ENCODE data around the gene USP3.

Gene USP3

DNA sequence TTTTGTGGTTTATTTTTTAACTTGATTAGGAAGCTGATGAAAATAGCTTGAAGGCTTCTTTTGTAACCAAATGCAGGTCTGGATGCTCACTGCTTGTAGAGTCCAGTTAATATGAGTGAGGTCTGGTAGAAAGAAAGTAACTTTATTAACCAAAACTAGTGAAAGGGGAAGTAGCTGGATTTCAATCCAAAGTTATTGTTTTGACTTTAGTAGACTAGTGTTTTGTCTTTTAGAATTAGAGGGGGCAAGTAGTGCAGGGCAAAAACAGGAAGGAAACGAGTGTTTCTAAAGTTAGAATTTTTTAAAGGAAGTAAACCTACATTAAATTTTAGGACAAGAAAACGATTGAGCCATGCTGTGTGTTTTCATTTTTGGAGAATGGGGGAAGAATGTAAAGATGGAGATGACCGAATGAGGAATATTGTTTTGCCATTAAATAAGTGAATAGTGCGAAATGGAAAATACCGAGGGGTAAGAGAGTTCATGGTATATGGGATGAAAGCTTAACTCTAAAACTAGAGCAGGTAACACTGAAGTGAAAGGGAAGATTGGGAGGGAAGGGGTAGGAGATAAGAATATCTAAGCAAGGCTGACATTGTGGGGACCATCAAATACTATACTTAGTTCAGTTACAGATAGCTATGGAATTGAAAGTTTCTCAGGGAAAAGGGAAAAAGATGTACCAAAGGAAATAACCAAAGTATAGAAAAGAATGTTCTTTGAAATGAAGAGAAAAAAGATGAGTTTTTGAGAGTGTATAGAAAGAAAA, 40.0 kb downstream of the USP3 start:
- H3K27ac Mint-ChIP-seq: no peak overlapping the region
- peaks cover 15% of the 10 kb centered on the region for H3K4me1 Mint-ChIP-seq (ENCODE audit: low read depth)
- H3K4me3 Mint-ChIP-seq: peak overlapping the region; percentile 9
- H3K27me3 Mint-ChIP-seq (ENCODE audit: low read depth): no peaks in the 10 kb centered on the region
- peaks cover 17% of the 10 kb centered on the region for H3K36me3 Mint-ChIP-seq (ENCODE audit: low read depth)
- H3K9me3 Mint-ChIP-seq: no peaks in the 10 kb centered on the region

- no peak overlapping the region for H3K27ac Mint-ChIP-seq
- H3K27me3 Mint-ChIP-seq (ENCODE audit: low read depth): no peaks in the 10 kb centered on the region
- H3K4me1 Mint-ChIP-seq (ENCODE audit: low read depth): peaks cover 9% of the 10 kb centered on the region
- H3K36me3 Mint-ChIP-seq (ENCODE audit: low read depth): peaks cover 9% of the 10 kb centered on the region
- no peak overlapping the region for H3K4me3 Mint-ChIP-seq
- H3K9me3 Mint-ChIP-seq: no peaks in the 10 kb centered on the region
Measured at GRCh38 chr15:63545520-63545919, 41.1 kb downstream of the USP3 start.

GRCh38 chr15:63551400-63551799, 47.0 kb downstream of the USP3 start:
- no peaks in the 10 kb centered on the region for H3K9me3 Mint-ChIP-seq
- no peak overlapping the region for H3K4me3 Mint-ChIP-seq
- peaks cover 27% of the 10 kb centered on the region for H3K4me1 Mint-ChIP-seq (ENCODE audit: low read depth)
- H3K27me3 Mint-ChIP-seq (ENCODE audit: low read depth): no peaks in the 10 kb centered on the region
- H3K27ac Mint-ChIP-seq: no peak overlapping the region
- peaks cover 21% of the 10 kb centered on the region for H3K36me3 Mint-ChIP-seq (ENCODE audit: low read depth)

- H3K36me3 Mint-ChIP-seq (ENCODE audit: low read depth): peaks cover 31% of the 10 kb centered on the region
- H3K27ac Mint-ChIP-seq: no peak overlapping the region
- no peaks in the 10 kb centered on the region for H3K27me3 Mint-ChIP-seq (ENCODE audit: low read depth)
- no peaks in the 10 kb centered on the region for H3K9me3 Mint-ChIP-seq
- peaks cover 27% of the 10 kb centered on the region for H3K4me1 Mint-ChIP-seq (ENCODE audit: low read depth)
- H3K4me3 Mint-ChIP-seq: no peak overlapping the region
Measured at GRCh38 chr15:63553388-63553791, 49.0 kb downstream of the USP3 start.

DNA sequence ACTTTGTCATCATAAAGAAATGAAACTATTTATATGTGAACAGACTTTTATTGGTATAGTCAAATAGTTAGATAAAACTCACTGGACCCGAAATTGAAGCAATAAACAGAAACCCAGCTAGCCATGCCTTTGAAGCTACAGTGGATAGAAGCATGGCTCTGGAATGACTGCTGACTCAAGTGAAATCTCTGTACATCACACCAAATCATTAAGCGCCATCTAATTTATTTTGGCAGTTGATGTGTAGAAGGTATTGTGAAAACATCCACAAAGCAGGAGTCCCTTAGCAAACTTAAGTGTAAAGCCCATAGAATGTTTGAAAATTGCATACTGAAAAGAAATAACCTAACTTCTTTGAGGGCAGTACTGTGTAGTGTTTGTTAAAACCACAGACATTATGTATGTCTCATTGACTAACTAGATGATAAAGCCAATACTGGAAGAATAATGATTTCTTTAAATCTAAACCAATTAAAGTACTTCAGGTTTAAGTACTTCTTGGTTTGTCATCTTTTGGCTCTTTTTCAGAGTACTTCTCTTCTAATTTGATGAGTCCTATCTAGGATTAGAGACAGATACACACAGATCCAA, 50.0 kb downstream of the USP3 start:
- no peaks in the 10 kb centered on the region for H3K9me3 Mint-ChIP-seq
- H3K36me3 Mint-ChIP-seq (ENCODE audit: low read depth): peaks cover 38% of the 10 kb centered on the region
- H3K4me3 Mint-ChIP-seq: no peak overlapping the region
- H3K27me3 Mint-ChIP-seq (ENCODE audit: low read depth): no peaks in the 10 kb centered on the region
- H3K4me1 Mint-ChIP-seq (ENCODE audit: low read depth): peaks cover 29% of the 10 kb centered on the region
- no peak overlapping the region for H3K27ac Mint-ChIP-seq

DNA sequence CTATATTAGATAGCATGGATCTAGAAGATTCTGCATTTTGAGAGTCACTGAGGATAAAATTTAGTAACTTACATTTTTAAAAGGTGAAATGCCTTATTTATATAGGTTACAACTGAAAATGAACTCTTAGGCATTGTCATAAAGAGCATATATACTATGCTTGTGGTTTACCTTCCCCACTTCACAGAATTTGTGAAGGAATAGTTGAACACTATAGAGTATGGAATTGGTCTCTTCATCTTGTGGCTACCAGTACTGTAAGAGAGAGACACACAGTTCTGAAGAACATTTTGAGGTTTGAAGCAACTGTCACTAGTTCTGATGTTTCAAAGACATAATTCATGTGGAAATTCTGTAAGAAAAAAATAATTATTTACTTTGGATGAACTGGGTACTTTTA, 51.1 kb downstream of the USP3 start:
- H3K9me3 Mint-ChIP-seq: no peaks in the 10 kb centered on the region
- H3K27ac Mint-ChIP-seq: no peak overlapping the region
- H3K36me3 Mint-ChIP-seq (ENCODE audit: low read depth): peaks cover 44% of the 10 kb centered on the region
- H3K4me3 Mint-ChIP-seq: no peak overlapping the region
- H3K27me3 Mint-ChIP-seq (ENCODE audit: low read depth): no peaks in the 10 kb centered on the region
- peaks cover 33% of the 10 kb centered on the region for H3K4me1 Mint-ChIP-seq (ENCODE audit: low read depth)

GRCh38 chr15:63556246-63556645, 51.9 kb downstream of the USP3 start:
- no peak overlapping the region for H3K4me3 Mint-ChIP-seq
- no peak overlapping the region for H3K27ac Mint-ChIP-seq
- peaks cover 37% of the 10 kb centered on the region for H3K4me1 Mint-ChIP-seq (ENCODE audit: low read depth)
- H3K9me3 Mint-ChIP-seq: no peaks in the 10 kb centered on the region
- H3K27me3 Mint-ChIP-seq (ENCODE audit: low read depth): no peaks in the 10 kb centered on the region
- peaks cover 51% of the 10 kb centered on the region for H3K36me3 Mint-ChIP-seq (ENCODE audit: low read depth)

- peaks cover 51% of the 10 kb centered on the region for H3K36me3 Mint-ChIP-seq (ENCODE audit: low read depth)
- no peaks in the 10 kb centered on the region for H3K27me3 Mint-ChIP-seq (ENCODE audit: low read depth)
- no peaks in the 10 kb centered on the region for H3K9me3 Mint-ChIP-seq
- no peak overlapping the region for H3K27ac Mint-ChIP-seq
- H3K4me1 Mint-ChIP-seq (ENCODE audit: low read depth): peaks cover 37% of the 10 kb centered on the region
- no peak overlapping the region for H3K4me3 Mint-ChIP-seq
Measured at GRCh38 chr15:63556736-63557135, 52.3 kb downstream of the USP3 start.

DNA sequence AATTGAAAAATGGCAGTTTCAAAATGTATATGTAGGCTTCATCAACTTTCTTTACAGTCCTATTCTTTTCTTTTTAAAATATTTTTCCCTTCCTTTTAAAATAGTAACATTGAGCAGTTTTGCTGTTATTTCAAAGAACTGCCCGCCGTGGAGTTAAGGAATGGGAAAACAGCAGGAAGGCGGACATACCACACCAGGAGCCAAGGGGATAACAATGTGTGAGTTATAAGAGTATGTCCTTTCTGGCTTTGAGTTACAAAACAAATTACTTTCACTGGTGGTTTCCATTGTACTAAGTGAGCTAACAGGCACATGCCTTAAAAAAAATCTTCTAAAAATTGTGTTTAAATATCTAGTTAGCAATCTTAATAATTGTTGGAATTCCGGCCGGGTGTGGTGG, 55.4 kb downstream of the USP3 start:
- no peaks in the 10 kb centered on the region for H3K27me3 Mint-ChIP-seq (ENCODE audit: low read depth)
- H3K27ac Mint-ChIP-seq: no peak overlapping the region
- peaks cover 45% of the 10 kb centered on the region for H3K36me3 Mint-ChIP-seq (ENCODE audit: low read depth)
- no peaks in the 10 kb centered on the region for H3K9me3 Mint-ChIP-seq
- no peak overlapping the region for H3K4me3 Mint-ChIP-seq
- H3K4me1 Mint-ChIP-seq (ENCODE audit: low read depth): peaks cover 16% of the 10 kb centered on the region

GRCh38 chr15:63560741-63561448, 56.5 kb downstream of the USP3 start:
- H3K27me3 Mint-ChIP-seq (ENCODE audit: low read depth): no peaks in the 10 kb centered on the region
- H3K27ac Mint-ChIP-seq: peak overlapping the region; percentile 4
- H3K4me3 Mint-ChIP-seq: no peak overlapping the region
- H3K9me3 Mint-ChIP-seq: no peaks in the 10 kb centered on the region
- peaks cover 44% of the 10 kb centered on the region for H3K36me3 Mint-ChIP-seq (ENCODE audit: low read depth)
- peaks cover 13% of the 10 kb centered on the region for H3K4me1 Mint-ChIP-seq (ENCODE audit: low read depth)

DNA sequence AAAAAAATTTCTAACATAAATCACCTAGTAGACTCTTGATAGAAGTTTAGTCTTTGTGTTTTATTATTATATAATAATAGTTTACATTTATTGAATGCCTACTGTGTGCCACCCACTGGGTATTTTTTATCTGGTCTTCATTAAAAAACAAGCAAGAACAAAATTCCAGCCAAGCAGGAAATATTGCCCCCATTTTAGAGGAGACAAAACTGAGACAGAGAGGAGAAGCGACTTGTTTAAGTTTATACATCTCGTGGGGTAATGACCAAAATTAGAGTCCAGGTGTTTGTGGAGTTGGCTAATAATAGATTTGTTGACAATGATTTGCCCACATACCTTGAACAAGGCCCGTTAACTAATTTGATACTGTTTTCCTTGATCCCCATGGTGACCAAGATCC, 59.7 kb downstream of the USP3 start:
- H3K27me3 Mint-ChIP-seq (ENCODE audit: low read depth): no peaks in the 10 kb centered on the region
- no peak overlapping the region for H3K27ac Mint-ChIP-seq
- H3K9me3 Mint-ChIP-seq: no peaks in the 10 kb centered on the region
- peaks cover 34% of the 10 kb centered on the region for H3K36me3 Mint-ChIP-seq (ENCODE audit: low read depth)
- peaks cover 13% of the 10 kb centered on the region for H3K4me1 Mint-ChIP-seq (ENCODE audit: low read depth)
- no peak overlapping the region for H3K4me3 Mint-ChIP-seq

DNA sequence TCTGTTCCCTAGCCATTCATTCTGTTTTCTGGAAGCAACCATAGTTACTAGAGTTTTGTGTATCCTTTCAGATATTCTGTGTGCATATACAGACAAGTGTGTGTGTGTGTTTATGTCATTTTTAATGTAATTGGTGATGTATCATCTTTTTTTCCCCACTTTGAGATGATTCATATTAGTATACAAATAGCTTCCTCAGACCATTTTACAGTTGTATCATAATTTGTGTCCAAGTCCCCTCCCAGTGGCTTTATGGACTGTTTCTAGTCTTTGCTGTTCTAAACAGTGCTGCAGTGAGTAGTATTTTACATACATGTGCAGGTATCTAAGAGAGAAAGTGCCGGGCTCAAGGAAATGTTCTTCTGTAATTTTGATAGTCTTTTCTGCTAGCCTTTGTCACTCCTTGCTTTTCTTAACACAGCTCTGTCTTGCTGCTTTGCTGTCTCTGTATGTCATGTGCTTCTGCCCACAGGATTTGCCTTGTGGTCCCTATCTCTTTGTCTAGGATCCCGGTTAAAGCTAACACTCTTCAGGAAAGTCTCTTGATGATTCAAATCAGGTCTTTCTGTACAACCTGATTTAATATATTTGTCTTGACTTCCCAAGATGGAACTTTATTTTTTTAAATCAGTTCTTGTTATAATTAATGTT, 61.3 kb downstream of the USP3 start:
- Mint-ChIP-seq H3K27ac (no peak overlapping the region), H3K36me3 (ENCODE audit: low read depth) (peaks cover 26% of the 10 kb centered on the region), H3K4me1 (ENCODE audit: low read depth) (peaks cover 7% of the 10 kb centered on the region), H3K9me3 (no peaks in the 10 kb centered on the region), H3K4me3 (no peak overlapping the region), H3K27me3 (ENCODE audit: low read depth) (no peaks in the 10 kb centered on the region)

DNA sequence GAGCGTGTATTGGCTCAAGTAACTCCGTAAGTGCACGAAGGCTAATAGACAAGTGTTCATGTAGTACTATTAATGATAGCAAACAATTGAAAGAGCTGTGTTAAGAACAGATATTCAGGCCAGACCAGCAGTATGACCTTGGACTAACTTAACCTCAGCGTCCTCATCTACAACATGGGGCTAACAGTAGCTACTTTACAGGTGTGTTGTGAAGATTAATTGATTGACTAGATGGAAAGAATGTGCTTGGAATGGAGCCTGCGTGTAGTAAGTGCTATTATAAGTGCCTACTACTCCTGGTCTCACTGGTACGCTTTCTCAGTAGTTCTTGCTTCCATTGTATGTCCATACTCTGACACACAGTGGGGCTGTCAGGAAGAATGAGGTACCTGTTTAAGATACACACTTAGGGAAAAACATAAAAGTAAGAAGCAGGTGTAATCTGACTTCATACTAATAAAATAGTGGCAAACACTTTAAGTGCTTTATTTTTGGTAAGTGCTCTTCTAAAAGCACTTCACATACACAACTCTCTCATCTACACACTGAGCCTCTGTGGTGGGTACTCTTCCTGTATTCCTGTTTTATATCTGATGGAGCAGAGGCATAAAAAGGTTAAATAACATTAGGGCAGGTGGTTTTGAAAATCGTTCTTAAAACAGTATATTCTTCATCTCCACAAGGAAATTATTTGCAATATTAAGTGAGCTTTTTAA, 68.5 kb downstream of the USP3 start:
- Mint-ChIP-seq H3K27ac (peak overlapping the region; percentile 13), H3K4me1 (ENCODE audit: low read depth) (peaks cover 9% of the 10 kb centered on the region), H3K4me3 (no peak overlapping the region), H3K9me3 (no peaks in the 10 kb centered on the region), H3K27me3 (ENCODE audit: low read depth) (no peaks in the 10 kb centered on the region), H3K36me3 (ENCODE audit: low read depth) (peaks cover 36% of the 10 kb centered on the region)

- peaks cover 34% of the 10 kb centered on the region for H3K36me3 Mint-ChIP-seq (ENCODE audit: low read depth)
- no peak overlapping the region for H3K4me3 Mint-ChIP-seq
- no peaks in the 10 kb centered on the region for H3K9me3 Mint-ChIP-seq
- H3K27ac Mint-ChIP-seq: peak overlapping the region; percentile 13
- H3K27me3 Mint-ChIP-seq (ENCODE audit: low read depth): no peaks in the 10 kb centered on the region
- peaks cover 9% of the 10 kb centered on the region for H3K4me1 Mint-ChIP-seq (ENCODE audit: low read depth)
Measured at GRCh38 chr15:63573533-63573932, 69.1 kb downstream of the USP3 start.

All from T-helper 1 cell treated with Interleukin-12 subunit alpha and Interleukin-12 subunit beta and Interleukin-4 antibody, amounts not matched to agents 30 μg/mL and 1 μg/mL, for 36 hours (primary cell).